ENCODE results near the gene GCNT2. TPM values are rescaled to one million over a fixed set of nuclear protein-coding genes. Genes with fewer than 3 reads are reported as not detected.

The GCNT2 gene
- total and polyA plus RNA-seq, 2 of the 8 experiments (the other 6 are each of a cell fraction or from before 2014, with no cell fraction given) = 19.3 to 52.5 TPM

- Histone ChIP-seq H3K9me3 (ENCODE audit: insufficient read depth in 2 of 2, low read depth in 1 of 2, low read length in 1 of 2) (peaks cover 0 to 7% of the 10 kb centered on the region in 2 experiments; a peak in 2 of 4 replicates), H2BK12ac (ENCODE audit: low read depth, low read length) (no peak overlapping the region), H4K5ac (ENCODE audit: insufficient read length, low read depth, low read length) (no peak overlapping the region), H3K79me2 (ENCODE audit: control insufficient read depth in 1 of 2, insufficient read depth in 2 of 2, low read length in 2 of 2) (no peaks in the 10 kb centered on the region), H3K27me3 (replicated peaks in 1 of 4; ENCODE audit: control insufficient read depth in 3 of 4, extremely low read depth in 1 of 4, insufficient read depth in 3 of 4, low read length in 3 of 4) (no peaks in the 10 kb centered on the region; a peak in 2 of 7 replicates), H3K79me1 (ENCODE audit: low read depth, low read length) (no peaks in the 10 kb centered on the region), H3K27ac (ENCODE audit: low read depth, low read length) (no peak overlapping the region), H3K18ac (ENCODE audit: extremely low read depth, low read length) (no peak overlapping the region), H2AK5ac (ENCODE audit: low read depth, low read length) (no peak overlapping the region), H4K20me1 (replicated peaks in 1 of 2; ENCODE audit: control insufficient read depth in 1 of 2, insufficient read depth in 2 of 2, low read length in 2 of 2) (no peaks in the 10 kb centered on the region), H3K14ac (ENCODE audit: insufficient read length) (no peak overlapping the region), H2BK15ac (ENCODE audit: low read length) (no peak overlapping the region), H2AFZ (ENCODE audit: low read length) (no peak overlapping the region), H4K91ac (replicated peaks; ENCODE audit: insufficient read length, low read length) (no peak overlapping the region), H4K8ac (ENCODE audit: extremely low read depth, insufficient read depth, low read length) (no peak overlapping the region), H3K4ac (replicated peaks; ENCODE audit: insufficient read length, low read depth, low read length) (no peak overlapping the region), H3K36me3 (ENCODE audit: control insufficient read depth in 2 of 4, insufficient read depth in 4 of 4, low read length in 3 of 4) (no peaks in the 10 kb centered on the region), H3K23me2 (ENCODE audit: low read depth, low read length) (no peaks in the 10 kb centered on the region), H3K56ac (replicated peaks; ENCODE audit: insufficient read length, low read depth, low read length) (no peak overlapping the region), H3K4me2 (ENCODE audit: insufficient read depth in 1 of 2, low read depth in 2 of 2, low read length in 2 of 2) (no peak overlapping the region), H3K23ac (ENCODE audit: insufficient read length) (no peak overlapping the region), H3K4me3 (ENCODE audit: extremely low read depth in 1 of 4, insufficient read depth in 2 of 4, low read depth in 3 of 4, low read length in 4 of 4) (no peak overlapping the region), H3K4me1 (replicated peaks in 1 of 4; ENCODE audit: control insufficient read depth in 3 of 4, insufficient read depth in 4 of 4, low read length in 3 of 4) (no peaks in the 10 kb centered on the region), H2BK5ac (ENCODE audit: low read depth, low read length) (no peak overlapping the region; the same call in 1 of the 2 replicates), H2BK20ac (ENCODE audit: low read length) (no peak overlapping the region), H2BK120ac (replicated peaks; ENCODE audit: low read depth, low read length) (no peak overlapping the region), H3K9ac (replicated peaks in 1 of 4; ENCODE audit: extremely low read depth in 1 of 4, low read depth in 3 of 4, low read length in 3 of 4) (no peak overlapping the region)
- no peak for DNase-seq (ENCODE audit: low read depth in 1 of 2, low spot score in 2 of 2)
- ChIA-PET POLR2A (ENCODE audit: partially characterized antibody) (interaction anchor here (0.6 to 1.1 kb wide), 2 partner anchors 114 to 496 kb away, joined by 3 to 4 read pairs; no protein-coding TSS in a partner anchor), CTCF (ENCODE audit: partially characterized antibody) (interaction anchor here (0.7 to 7.2 kb wide), 8 partner anchors 8 to 318 kb away, joined by 3 to 66 read pairs (median 4); partner anchors contain the start of genes C6orf52 and PAK1IP1)
- TF ChIP-seq SIRT6 (IDR thresholded peaks at IDR 0.05; ENCODE audit: low read length) (no peak), CTCF (IDR thresholded peaks at IDR 0.05; ENCODE audit: control extremely low read depth in 1 of 3, insufficient read depth in 1 of 3, low read depth in 1 of 3, low read length in 3 of 3) (no peak), SP2 (IDR thresholded peaks at IDR 0.05; ENCODE audit: low read length) (no peak), BCL11A (IDR thresholded peaks at IDR 0.05; ENCODE audit: low read depth in 2 of 2, low read length in 2 of 2) (no peak), CHD2 (IDR thresholded peaks at IDR 0.05; ENCODE audit: low read length) (no peak)
- whole genome bisulfite sequencing, 2 experiments (ENCODE audit: extremely low coverage in 1 of 2, insufficient coverage in 1 of 2, insufficient read length in 1 of 2, insufficient replicate concordance in 2 of 2, low coverage in 1 of 2, low lambda C conversion rate in 2 of 2, missing lambda C conversion rate in 1 of 2) = 92% methylated on average over 32 of the region's 46 CpGs; no CpG with 5 or more reads in 1 of the 2 experiments
- no peak for FAIRE-seq
Measured at GRCh38 chr6:10482636-10483257, 38.4 kb upstream of the GCNT2 start.
